OCI-LY3 (cell line): ENCODE data around the gene GID8.

ENCODE experiments used
- EZH2phosphoT487 ChIP-seq: fragments of 200-600 bp; shearing (Covaris generic); IDR thresholded peaks from 2 replicates; pipeline ENCODE4 v1.6.1; 2018; ENCODE audit warnings: antibody characterized with exemption, mixed run types, low read depth
- TF ChIP-seq, protein P1 (sequence below): fragments of 200-600, 300-600 bp; sonication (generic); IDR thresholded peaks from 2 replicates; pipeline ENCODE4 v1.5.1; 2014; ENCODE audit warnings: antibody characterized with exemption, low read length, low read depth

DNA sequence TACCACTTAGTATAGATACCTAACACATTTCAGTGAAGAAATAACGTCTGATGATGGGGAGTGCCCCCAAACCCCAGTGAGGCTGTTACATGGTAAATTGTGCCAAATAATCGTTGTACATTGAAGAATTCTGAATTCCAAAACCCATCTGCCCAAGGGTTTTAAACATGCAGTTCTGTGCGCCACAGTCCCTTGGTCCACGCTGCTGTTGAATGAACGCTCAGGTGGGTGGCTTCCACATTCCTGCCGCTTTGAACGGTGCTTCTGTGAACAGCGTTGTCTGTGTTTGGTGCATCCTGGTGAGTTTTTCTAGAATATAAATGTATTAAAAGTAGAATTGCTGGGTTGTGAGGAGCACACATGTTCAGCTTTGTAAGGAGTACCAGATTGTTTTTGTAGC is 2.9 kb downstream of the GID8 start:
- TF ChIP-seq, protein P1, sequence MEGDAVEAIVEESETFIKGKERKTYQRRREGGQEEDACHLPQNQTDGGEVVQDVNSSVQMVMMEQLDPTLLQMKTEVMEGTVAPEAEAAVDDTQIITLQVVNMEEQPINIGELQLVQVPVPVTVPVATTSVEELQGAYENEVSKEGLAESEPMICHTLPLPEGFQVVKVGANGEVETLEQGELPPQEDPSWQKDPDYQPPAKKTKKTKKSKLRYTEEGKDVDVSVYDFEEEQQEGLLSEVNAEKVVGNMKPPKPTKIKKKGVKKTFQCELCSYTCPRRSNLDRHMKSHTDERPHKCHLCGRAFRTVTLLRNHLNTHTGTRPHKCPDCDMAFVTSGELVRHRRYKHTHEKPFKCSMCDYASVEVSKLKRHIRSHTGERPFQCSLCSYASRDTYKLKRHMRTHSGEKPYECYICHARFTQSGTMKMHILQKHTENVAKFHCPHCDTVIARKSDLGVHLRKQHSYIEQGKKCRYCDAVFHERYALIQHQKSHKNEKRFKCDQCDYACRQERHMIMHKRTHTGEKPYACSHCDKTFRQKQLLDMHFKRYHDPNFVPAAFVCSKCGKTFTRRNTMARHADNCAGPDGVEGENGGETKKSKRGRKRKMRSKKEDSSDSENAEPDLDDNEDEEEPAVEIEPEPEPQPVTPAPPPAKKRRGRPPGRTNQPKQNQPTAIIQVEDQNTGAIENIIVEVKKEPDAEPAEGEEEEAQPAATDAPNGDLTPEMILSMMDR, result no peak
- no peak for TF ChIP-seq EZH2phosphoT487
